Liver (tissue), 9 donors: Measurements from ENCODE around the gene TMEM220. TPM values are rescaled to one million over a fixed set of nuclear protein-coding genes. Genes with fewer than 3 reads are reported as not detected.
A peak's percentile ranks its signal among the peaks of the same experiment; 100 is the strongest.

ENCODE experiments used
- DNase-seq: peaks from one replicate; pipeline ENCODE4 v3.0.0-alpha.2; 2017; ENCODE audit warnings: low spot score
- H3K27ac ChIP-seq, 2 donors: one replicate each; pipeline ENCODE4 v1.7.0; 2013; ENCODE audit warnings: inconsistent platforms in 2 of 2, low read length in 2 of 2, control low read depth in 1 of 2, low read depth in 1 of 2, mild to moderate bottlenecking in 1 of 2
- H3K27me3 ChIP-seq, 4 donors: one replicate each; pipeline versions ENCODE4 v1.6.1 to v1.7.0; 2013; ENCODE audit warnings: low read length in 3 of 4, inconsistent platforms in 1 of 4, mild to moderate bottlenecking in 1 of 4, moderate library complexity in 1 of 4; ENCODE audit not compliant: control insufficient read depth in 4 of 4, insufficient read depth in 4 of 4
- H3K36me3 ChIP-seq, 4 donors: one replicate each; pipeline versions ENCODE4 v1.6.1 to v1.7.0; 2013; ENCODE audit warnings: low read length in 3 of 4, mild to moderate bottlenecking in 3 of 4, low read depth in 1 of 4, moderate library complexity in 1 of 4; ENCODE audit not compliant: control insufficient read depth in 4 of 4, insufficient read depth in 3 of 4
- H3K4me1 ChIP-seq, 4 donors: one replicate each; pipeline versions ENCODE4 v1.6.1 to v1.7.0; 2013; ENCODE audit warnings: low read length in 3 of 4, mild to moderate bottlenecking in 3 of 4, moderate library complexity in 1 of 4; ENCODE audit not compliant: control insufficient read depth in 4 of 4, insufficient read depth in 4 of 4
- H3K4me3 ChIP-seq, 3 donors: one replicate each; pipeline versions ENCODE4 v1.6.1 to v1.7.0; 2013; ENCODE audit warnings: low read length in 3 of 3, control low read depth in 1 of 3, low read depth in 1 of 3, mild to moderate bottlenecking in 1 of 3
- H3K9ac ChIP-seq, 2 donors: one replicate each; pipeline ENCODE4 v1.7.0; 2013; ENCODE audit warnings: low read length in 2 of 2, mild to moderate bottlenecking in 2 of 2, moderate library complexity in 2 of 2, control low read depth in 1 of 2, low read depth in 1 of 2
- H3K9me3 ChIP-seq, 4 donors: one replicate each; pipeline versions ENCODE4 v1.6.1 to v1.7.0; 2013; ENCODE audit warnings: low read length in 3 of 4; ENCODE audit not compliant: control insufficient read depth in 4 of 4
- EGR1 ChIP-seq, 2 donors: IDR thresholded peaks; 2 replicates each; pipeline ENCODE4 v1.6.1; 2016 to 2018; ENCODE audit warnings: antibody characterized with exemption in 2 of 2, low read depth in 2 of 2
- FOXA1 ChIP-seq: IDR thresholded peaks from 2 replicates; pipeline ENCODE4 v1.6.1; 2016; ENCODE audit warnings: antibody characterized with exemption
- FOXA2 ChIP-seq: IDR thresholded peaks from 2 replicates; pipeline ENCODE4 v1.6.1; 2016; ENCODE audit warnings: antibody characterized with exemption
- GABPA ChIP-seq, 2 donors: IDR thresholded peaks in 1 of 2; conservative IDR thresholded peaks in 1 of 2; 2 replicates each; pipeline ENCODE4 v1.6.1; 2016; ENCODE audit warnings: antibody characterized with exemption in 2 of 2, mild to moderate bottlenecking in 1 of 2, moderate library complexity in 1 of 2
- HNF4A ChIP-seq, 2 donors: conservative IDR thresholded peaks; 2 replicates each; pipeline ENCODE4 v1.6.1; 2016; ENCODE audit warnings: antibody characterized with exemption in 2 of 2, mild to moderate bottlenecking in 2 of 2
- HNF4G ChIP-seq: IDR thresholded peaks from 2 replicates; pipeline ENCODE4 v1.6.1; 2016; ENCODE audit warnings: antibody characterized with exemption
- JUND ChIP-seq, 2 donors: IDR thresholded peaks; 2 replicates each; pipeline ENCODE4 v1.6.1; 2016; ENCODE audit warnings: antibody characterized with exemption in 2 of 2
- NR2F2 ChIP-seq: IDR thresholded peaks from 2 replicates; pipeline ENCODE4 v1.6.1; 2016; ENCODE audit warnings: antibody characterized with exemption
- RAD21 ChIP-seq, 2 donors: IDR thresholded peaks; 2 replicates each; pipeline ENCODE4 v1.6.1; 2016; ENCODE audit warnings: antibody characterized with exemption in 2 of 2, mild to moderate bottlenecking in 2 of 2
- TAF1 ChIP-seq: conservative IDR thresholded peaks from 2 replicates; pipeline ENCODE4 v1.6.1; 2016; ENCODE audit warnings: antibody characterized with exemption, mild to moderate bottlenecking
- YY1 ChIP-seq: IDR thresholded peaks from 2 replicates; pipeline ENCODE4 v1.6.1; 2016; ENCODE audit warnings: antibody characterized with exemption, mild to moderate bottlenecking
- WGBS: extraction: QIAGEN DNeasy Blood & Tissue Kit; methylation state at CpG from one replicate; pipeline ENCODE4 v1.1.7; 2013; 5-methylcytosine and 5-hydroxymethylcytosine counted together
- polyA plus RNA-seq, 2 donors: library from polyadenylated mRNA; stranded (reverse) in 1 of 2; unstranded in 1 of 2; fragments of 200-250 nt in 1 of 2; fragments of >200 nt in 1 of 2; fragmentation: Nextera tagmentation in 1 of 2; extraction: Ambion mirVana in 1 of 2; gene quantifications; one replicate each; pipeline versions ENCODE4 v1.2.1 to v1.2.3, GENCODE V29; 2013 to 2015
- total RNA-seq, 2 donors: library from RNA; depleted of rRNA; stranded (reverse); fragments of >200 nt; gene quantifications; one replicate each; pipeline ENCODE4 v1.2.3, GENCODE V29; 2014
- TF ChIP-seq, protein P1 (sequence below): IDR thresholded peaks from 2 replicates; pipeline ENCODE4 v1.6.1; 2016; ENCODE audit warnings: antibody characterized with exemption, mild to moderate bottlenecking
- TF ChIP-seq, protein P2 (sequence below): IDR thresholded peaks from 2 replicates; pipeline ENCODE4 v1.6.1; 2016; ENCODE audit warnings: antibody characterized with exemption
- TF ChIP-seq, protein P3 (sequence below): fragments of 150-350 bp; IDR thresholded peaks from 2 replicates; pipeline ENCODE4 v1.5.1; 2017; ENCODE audit warnings: improper control_type of control experiment, low read depth, low read length; ENCODE audit not compliant: missing input control
- TF ChIP-seq, protein P4 (sequence below): IDR thresholded peaks from 2 replicates; pipeline ENCODE4 v1.6.1; 2016; ENCODE audit warnings: antibody characterized with exemption
- donor health status: healthy.
- donor health status: healthy.
- donor health status: healthy.
- donor health status: healthy.
- donor health status: healthy.

Gene TMEM220
- total and polyA plus RNA-seq, 4 donors = 19.6 to 126 (median 28.8) TPM

DNA sequence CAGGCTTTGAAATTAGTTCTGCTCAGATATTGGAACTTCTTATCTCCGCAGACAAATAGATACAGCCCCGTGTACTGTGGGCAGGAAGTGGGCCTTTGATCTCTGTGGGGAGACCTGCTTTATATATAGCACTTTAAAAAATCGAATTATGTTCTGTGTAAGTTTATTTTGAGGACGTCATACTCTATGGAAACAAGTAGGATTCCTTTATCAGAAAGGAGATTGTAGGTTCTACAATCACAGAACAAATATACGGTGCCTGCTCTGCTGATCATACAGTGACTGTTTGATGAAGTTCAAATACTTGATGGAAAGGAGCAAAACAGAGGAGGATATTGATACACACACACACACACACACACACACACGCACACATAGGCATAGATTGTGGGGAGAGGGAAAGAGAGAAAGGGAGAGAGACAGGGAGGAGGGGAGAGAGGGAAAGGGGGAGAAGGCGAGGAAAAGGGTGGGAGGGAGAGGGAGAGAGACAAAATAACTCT is 14.7 kb upstream of the TMEM220 start (continued):
- TF ChIP-seq, protein P1, sequence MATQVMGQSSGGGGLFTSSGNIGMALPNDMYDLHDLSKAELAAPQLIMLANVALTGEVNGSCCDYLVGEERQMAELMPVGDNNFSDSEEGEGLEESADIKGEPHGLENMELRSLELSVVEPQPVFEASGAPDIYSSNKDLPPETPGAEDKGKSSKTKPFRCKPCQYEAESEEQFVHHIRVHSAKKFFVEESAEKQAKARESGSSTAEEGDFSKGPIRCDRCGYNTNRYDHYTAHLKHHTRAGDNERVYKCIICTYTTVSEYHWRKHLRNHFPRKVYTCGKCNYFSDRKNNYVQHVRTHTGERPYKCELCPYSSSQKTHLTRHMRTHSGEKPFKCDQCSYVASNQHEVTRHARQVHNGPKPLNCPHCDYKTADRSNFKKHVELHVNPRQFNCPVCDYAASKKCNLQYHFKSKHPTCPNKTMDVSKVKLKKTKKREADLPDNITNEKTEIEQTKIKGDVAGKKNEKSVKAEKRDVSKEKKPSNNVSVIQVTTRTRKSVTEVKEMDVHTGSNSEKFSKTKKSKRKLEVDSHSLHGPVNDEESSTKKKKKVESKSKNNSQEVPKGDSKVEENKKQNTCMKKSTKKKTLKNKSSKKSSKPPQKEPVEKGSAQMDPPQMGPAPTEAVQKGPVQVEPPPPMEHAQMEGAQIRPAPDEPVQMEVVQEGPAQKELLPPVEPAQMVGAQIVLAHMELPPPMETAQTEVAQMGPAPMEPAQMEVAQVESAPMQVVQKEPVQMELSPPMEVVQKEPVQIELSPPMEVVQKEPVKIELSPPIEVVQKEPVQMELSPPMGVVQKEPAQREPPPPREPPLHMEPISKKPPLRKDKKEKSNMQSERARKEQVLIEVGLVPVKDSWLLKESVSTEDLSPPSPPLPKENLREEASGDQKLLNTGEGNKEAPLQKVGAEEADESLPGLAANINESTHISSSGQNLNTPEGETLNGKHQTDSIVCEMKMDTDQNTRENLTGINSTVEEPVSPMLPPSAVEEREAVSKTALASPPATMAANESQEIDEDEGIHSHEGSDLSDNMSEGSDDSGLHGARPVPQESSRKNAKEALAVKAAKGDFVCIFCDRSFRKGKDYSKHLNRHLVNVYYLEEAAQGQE = no peak
- TF ChIP-seq HNF4G = peak; percentile 26

DNA sequence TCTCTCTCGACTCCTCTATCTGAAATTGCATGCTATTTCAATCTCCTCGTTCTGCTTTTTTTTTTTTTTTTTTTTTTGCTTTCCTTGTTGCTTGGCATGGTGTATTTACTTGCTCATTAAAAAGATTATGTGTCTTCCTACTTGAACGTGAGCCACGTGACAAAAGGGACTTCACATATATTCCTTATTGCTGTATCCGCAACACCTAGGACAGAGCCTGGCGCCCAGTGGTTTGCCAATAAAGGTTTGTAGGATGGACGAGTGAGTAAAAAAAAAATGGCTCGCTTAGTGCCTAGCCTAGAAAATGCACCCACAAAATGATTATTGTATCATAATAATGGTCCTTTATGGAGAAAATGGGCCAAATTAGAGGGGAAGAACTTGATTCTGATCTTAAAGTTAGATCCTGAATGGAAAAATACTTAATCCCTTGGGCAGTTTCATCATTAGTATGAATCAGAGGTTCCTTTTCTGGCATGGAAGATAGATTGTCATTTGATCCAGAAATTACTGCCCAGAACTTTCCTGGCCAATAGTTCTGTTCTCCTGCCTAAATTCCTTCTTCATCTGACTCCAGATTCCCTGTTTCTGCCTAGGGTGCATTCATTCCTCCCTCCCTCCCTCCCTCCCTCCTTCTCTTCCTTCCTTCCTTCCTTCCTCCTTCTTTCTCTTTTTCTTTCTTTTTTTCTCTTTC is 13.6 kb upstream of the TMEM220 start:
- no peak for DNase-seq
- Histone ChIP-seq H3K27me3 (no peaks in the 10 kb centered on the region), H3K4me1 (peaks cover 0 to 22% (median 8%) of the 10 kb centered on the region in 4 donors), H3K36me3 (no peaks in the 10 kb centered on the region), H3K27ac (peak overlapping the region in 1 of 2 donors; percentile 32), H3K9ac (no peak overlapping the region), H3K4me3 (no peak overlapping the region), H3K9me3 (no peaks in the 10 kb centered on the region)
- TF ChIP-seq, protein P2, sequence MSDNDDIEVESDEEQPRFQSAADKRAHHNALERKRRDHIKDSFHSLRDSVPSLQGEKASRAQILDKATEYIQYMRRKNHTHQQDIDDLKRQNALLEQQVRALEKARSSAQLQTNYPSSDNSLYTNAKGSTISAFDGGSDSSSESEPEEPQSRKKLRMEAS = no peak
- TF ChIP-seq YY1 = no peak
- TF ChIP-seq, protein P3, sequence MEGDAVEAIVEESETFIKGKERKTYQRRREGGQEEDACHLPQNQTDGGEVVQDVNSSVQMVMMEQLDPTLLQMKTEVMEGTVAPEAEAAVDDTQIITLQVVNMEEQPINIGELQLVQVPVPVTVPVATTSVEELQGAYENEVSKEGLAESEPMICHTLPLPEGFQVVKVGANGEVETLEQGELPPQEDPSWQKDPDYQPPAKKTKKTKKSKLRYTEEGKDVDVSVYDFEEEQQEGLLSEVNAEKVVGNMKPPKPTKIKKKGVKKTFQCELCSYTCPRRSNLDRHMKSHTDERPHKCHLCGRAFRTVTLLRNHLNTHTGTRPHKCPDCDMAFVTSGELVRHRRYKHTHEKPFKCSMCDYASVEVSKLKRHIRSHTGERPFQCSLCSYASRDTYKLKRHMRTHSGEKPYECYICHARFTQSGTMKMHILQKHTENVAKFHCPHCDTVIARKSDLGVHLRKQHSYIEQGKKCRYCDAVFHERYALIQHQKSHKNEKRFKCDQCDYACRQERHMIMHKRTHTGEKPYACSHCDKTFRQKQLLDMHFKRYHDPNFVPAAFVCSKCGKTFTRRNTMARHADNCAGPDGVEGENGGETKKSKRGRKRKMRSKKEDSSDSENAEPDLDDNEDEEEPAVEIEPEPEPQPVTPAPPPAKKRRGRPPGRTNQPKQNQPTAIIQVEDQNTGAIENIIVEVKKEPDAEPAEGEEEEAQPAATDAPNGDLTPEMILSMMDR = no peak
- no peak for TF ChIP-seq FOXA2
- TF ChIP-seq, protein P4, sequence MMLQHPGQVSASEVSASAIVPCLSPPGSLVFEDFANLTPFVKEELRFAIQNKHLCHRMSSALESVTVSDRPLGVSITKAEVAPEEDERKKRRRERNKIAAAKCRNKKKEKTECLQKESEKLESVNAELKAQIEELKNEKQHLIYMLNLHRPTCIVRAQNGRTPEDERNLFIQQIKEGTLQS = no peak
- TF ChIP-seq EGR1 (IDR thresholded peaks at IDR 0.05; ENCODE audit: low read depth in 2 of 2) = peak in 1 of 2 donors; percentile 11
- no peak for TF ChIP-seq HNF4G
- no peak for TF ChIP-seq TAF1
- TF ChIP-seq JUND (IDR thresholded peaks at IDR 0.05) = peak in 1 of 2 donors; percentile 55
- TF ChIP-seq HNF4A (conservative IDR thresholded peaks at IDR 0.05) = no peak
- 84% methylated on average over 8 of the region's 8 CpGs for WGBS

DNA sequence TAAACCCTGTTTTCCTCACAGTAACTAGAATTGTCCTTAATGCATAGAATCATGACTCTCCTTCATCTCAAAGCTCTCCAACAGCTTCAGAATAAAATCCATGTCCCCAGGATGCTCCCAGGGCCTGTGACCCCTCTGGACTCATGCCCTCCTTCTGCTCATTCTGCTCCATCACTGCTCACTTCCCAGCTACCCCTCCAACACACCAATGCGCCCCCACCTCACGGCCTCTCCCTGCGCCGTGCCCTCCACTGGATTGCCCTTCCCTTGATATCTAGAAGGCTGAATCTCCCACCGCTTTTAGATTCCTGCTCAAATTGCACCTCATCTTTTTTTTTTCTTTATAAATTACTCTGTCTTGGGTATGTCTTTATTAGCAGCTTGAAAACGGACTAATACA is 12.6 kb upstream of the TMEM220 start:
- Histone ChIP-seq H3K36me3 (no peaks in the 10 kb centered on the region), H3K9ac (no peak overlapping the region), H3K27ac (no peak overlapping the region), H3K9me3 (no peaks in the 10 kb centered on the region), H3K27me3 (no peaks in the 10 kb centered on the region), H3K4me3 (no peak overlapping the region), H3K4me1 (peaks cover 6 to 33% (median 18%) of the 10 kb centered on the region in 4 donors)
- no peak for TF ChIP-seq RAD21 (IDR thresholded peaks at IDR 0.05)
- no peak for TF ChIP-seq JUND (IDR thresholded peaks at IDR 0.05)
- TF ChIP-seq FOXA1 = no peak
- no peak for TF ChIP-seq FOXA2
- TF ChIP-seq GABPA (IDR thresholded peaks at IDR 0.05 in 1 of 2, conservative IDR thresholded peaks at IDR 0.05 in 1 of 2) = no peak
- TF ChIP-seq NR2F2 = no peak
- 94% methylated on average over 6 of the region's 6 CpGs for WGBS
- no peak for DNase-seq
